DMS114 treated with DMSO at 0.1 percent for 48 hours (cell line): ENCODE measurements around the gene PXDC1.
"Not testable (repeated sequence)": the region's sequence is repeated elsewhere in the genome, so short reads cannot be mapped to it uniquely, and the experiment has no call there.

Experiments
- DNase-seq: peaks from one replicate; lab custom pipeline; 2025; ENCODE audit not compliant: unreplicated experiment; lab: John Stamatoyannopoulos, UW

PXDC1 gene

DNA sequence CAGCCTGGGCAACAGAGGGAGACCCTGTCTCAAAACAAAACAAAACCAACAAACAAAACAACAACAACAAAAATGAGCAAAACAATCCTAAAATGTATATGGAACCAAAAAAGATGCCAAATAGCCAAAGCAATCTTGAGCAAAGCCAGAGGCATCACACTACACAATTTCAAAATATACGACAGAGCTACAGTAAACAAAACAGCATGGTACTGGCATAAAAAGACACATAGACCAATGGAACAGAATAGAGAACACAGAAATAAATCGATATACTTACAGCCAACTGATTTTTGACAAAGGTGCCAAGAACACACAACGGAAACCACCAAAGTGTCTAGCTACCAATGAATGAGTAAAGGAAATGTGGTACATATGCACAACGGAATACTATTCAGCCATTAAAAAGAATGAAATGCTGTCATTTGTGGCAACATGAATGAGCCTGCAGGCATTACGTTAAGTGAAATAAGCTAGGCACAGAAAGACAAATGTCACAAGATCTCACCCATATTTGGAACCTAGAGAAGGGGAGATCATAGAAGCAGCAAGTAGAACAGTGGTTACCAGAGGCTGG is 16.4 kb downstream of the PXDC1 start:
- DNase-seq: no peak

DNA sequence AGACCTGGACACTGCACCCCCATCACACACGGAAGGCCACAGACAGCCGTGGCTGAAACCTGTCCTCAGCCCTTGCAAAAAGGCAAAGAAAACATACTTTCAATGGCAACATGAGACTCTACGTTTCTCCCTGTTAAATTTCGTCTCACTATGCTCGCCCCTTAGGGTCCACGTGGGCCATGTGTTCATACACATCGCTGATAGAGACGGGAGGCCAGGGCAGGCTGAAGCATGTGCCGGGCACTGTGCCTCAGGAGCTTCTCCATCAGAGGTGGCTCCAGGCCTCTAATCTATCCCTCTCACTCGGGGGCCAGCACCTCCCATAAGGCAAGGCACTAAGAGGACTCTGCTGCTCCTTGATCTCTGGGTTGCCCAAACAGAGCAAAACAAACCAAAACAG is 17.5 kb downstream of the PXDC1 start:
- no peak for DNase-seq

DNA sequence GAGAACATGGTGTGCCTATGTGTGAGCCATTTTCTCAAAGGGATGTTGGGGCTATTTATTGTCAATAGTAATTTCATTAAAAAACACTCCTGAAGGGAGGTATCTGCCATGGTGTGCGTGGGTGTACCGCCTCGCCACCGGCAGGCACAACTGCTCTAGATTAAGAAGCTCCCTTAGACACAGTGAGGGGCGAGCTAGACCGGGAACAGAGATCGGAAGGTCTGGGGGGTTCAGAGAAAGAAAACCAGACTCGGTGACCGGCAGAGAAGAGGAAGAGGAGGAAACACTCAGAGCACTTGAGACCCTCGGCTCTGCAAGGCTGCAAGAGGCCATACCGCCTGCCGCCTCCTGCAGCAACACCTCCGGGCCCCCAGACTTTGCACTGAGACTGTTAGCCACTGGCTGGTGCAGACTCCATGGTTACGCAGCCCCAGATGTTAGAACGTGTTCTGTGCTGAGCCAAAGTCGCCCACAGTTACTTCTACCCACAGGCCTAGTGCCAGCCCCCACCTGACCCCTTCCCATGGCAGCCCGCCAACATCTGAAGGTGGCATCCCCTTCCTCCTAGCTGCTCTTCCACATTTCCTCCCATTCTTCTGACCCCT is 18.1 kb downstream of the PXDC1 start:
- no peak for DNase-seq

DNA sequence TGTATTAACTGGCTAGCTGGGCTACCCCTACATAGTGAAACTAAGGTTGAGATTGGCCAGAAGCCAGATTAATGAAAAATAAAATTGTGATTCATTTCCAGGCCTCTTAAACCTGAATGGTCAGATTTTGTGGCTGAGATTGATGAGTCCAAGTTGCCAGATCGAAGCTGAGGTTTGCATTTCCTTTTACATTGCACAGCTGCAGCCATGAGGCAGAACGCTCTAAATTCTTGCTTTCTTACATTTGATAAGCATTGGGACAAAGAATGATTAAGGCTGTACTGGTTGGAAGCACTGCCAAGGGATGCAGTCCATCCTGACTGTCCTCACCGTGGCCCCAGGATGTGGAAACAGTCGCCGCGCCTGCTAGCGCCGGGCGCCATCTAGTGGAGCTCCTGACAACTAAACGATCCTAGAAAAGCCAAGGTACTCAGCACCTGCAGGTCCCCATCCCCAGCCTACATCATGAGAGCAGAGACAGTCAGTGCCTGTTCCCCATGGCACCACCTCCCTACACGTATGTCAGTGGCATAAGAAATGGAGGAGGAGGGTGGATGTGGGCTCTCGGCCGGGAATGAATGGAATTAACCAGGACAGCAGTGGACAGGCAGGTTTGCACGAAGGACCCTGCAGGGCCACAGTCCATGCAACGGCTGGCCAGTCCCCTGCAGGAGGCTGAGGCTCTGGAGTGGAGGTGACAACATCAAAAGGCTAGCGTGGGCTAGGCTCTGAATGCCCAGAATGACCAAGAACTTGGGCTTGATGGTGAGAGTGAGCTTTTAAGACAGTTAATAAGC is 19.0 kb downstream of the PXDC1 start:
- peak; percentile 67 for DNase-seq

DNA sequence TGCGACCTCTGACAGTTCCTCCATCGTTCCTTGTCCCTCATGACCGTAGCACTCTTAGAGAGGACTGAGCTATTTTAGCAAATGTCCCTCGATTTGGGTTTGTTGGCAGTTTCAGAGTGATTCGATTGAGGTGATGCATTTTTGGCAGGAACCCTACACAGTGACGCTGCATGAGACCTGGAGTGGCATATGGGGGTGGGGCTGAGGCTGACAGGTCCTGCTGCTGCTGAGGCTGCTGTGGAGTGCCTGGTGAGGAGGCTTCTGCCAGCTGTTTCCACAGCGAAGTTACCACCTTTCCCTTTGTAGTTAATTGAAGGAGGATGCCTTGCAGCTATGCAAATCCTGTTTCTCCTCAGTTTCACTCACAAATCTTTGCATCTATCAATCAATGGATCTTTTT is 19.8 kb downstream of the PXDC1 start:
- no peak for DNase-seq

DNA sequence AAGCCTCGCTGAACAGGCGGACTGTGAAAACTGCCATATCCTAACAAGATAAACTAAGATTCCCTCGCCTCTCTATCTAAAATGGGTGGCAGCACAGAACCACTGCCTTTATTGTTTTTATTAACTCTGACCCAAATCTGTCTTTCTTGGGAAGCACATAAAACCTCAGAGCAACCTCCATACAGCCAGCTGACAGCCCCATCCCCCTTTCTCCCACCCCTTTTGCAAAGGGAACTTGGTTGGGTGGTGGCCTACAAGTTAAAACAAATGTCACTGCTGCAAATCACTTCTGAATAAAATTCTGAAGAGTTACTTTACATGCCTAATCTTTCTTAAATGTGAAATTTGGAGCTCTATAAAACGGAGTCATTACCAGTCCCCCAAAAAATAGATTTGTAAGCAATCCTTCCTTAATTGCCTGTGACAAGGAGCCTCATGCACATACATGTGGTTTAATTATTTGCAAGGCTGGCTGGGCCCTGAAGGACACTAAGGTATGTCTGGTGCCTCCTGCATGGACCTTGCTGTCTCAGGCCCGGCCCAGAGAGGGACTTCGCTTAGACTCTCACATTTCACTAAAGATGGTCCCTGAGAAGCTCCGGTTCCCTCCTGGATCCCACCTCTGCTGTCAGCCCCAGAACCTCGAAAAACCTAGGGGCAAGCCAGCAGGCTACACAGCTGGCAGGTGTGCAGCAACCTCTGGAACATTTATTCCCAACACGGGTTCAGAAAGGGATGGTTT is 21.7 kb downstream of the PXDC1 start:
- DNase-seq: no peak

DNA sequence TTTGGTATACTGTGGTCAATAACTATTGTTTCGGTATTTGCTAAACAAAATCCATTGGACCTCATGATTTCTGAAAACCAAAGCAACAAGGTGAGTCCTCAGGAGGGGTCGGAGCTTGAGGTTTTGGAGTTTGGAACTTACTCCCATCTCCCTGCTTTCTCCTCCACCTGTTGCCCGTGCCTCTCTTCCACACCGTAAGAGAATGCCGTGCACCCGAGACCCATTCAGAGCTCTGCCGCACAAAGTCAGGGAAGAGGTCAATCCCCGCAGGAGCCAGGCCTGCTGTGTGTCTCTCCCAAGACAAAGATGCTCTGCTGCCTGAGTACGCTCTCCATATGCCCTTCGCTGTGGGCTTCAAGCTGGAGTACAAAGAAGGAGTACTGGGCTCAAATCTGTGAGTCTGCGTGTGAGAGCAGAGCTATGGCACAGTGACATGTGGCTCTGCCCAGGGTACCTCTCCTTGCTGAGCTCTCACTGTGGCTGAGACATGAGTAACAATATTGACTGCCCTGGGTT is 23.9 kb downstream of the PXDC1 start:
- no peak for DNase-seq

DNA sequence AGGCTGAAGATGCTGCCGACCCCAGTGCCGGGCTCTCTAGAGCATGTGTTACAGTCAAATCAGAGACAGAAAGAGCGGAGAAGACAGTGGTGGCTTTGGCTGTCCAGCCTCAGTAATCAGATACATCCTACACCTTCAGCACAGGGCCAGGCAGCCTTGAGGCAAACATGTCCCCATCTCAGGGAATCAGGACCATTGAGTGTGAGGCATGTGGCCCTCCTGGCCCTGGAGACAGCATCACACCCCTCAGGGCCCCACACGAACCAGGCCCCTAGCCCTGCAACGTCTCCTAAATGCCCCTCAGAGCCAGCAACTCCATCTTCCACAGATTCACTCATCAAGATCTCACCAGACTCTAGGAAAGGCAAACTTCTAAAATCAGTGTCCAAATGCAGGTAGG is 24.5 kb downstream of the PXDC1 start:
- no peak for DNase-seq

DNA sequence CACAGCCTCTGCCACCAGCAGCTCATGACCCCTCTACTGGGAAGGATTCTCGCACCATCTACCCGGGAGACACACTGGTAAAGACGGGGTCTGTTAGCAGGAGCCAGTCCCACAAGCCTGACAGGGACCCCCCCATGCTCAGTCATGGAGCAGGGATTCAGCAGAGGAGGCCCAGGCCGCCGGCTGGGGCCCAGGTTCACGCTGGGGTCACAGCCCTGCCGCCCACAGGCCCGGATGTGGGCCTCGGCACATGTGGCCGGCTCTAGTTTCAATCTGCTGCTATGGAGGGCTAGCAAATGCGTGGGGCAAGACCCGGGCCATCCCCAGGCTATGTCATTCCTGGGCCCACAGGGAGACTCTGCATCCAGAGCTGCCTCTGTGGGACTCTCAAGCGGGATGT is 25.1 kb downstream of the PXDC1 start:
- no peak for DNase-seq

DNA sequence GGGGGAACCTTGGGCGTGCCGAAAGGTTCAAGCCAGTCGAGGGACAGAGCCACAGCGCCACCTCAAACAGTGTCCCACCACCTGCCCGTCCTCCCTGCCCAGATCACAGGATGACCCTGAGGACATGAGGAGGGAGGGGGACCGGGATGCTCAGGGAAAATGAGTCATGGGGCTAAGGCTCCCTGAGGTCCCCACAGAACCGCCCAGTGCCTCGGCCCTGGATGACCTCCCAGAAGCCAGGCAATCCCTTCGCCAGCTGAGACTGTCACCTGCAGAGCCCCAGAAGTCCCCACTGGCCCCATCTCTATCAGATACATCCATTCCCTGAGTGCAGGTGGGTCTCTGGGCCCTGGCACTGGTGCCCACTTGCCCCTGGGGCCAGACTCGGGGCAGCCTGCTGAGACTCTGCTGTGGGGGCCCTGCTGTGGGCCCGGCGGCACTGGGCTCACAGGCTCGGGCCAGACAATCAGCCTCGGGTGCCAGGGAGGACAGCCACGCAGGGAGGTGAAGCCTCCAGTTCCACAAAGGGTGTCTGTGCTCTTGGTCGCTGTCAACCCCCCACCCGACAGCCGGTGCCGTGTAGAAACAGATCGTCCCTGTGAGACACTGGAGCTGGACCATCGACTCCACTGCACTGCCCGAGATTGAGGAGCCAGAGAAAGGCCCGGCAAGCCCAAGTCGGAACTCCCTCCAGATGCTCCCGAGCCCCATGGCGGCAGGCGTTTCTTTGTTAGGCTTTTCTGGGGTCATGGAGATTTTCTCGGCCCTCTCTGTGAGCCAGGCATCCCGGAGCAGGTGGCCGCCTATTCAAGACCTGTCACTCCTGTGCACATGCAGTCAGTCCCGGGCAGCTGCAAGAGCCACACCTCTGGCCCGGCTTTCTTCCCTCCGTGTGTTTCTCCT is 26.1 kb downstream of the PXDC1 start:
- no peak for DNase-seq

DNA sequence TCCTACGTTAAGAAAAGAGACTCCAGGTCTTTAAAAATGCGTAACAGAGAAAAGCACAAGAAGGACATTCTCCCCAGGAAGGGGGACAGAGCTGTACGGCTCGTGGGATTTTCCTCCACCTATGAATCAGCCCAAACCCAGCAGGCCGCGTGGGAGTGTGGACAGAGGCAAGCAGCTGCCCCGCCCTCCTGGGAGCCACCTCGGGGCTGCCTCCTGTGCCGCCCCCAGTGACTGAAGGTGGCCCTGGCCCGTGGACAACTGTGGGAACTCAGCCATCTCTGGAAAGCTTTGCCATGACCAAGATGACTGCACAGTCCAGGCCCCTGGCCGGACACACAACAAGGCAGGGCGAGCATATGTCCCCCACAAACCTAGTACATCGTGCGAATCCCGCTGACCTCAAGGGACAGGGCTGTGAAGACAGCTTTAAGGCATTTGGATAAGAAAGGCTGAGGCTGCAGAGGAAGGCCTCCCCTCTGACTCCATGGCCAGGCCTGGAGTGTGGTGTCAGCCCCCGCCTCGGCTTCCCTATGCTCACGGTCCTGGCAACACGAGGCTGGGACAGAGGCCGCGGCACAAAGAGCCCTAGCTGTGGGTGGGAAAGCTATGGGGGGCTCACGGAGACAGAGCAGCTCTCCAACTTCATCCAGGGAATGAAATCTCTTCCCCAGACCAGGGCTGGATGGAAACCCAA is 26.9 kb downstream of the PXDC1 start:
- DNase-seq: no peak

DNA sequence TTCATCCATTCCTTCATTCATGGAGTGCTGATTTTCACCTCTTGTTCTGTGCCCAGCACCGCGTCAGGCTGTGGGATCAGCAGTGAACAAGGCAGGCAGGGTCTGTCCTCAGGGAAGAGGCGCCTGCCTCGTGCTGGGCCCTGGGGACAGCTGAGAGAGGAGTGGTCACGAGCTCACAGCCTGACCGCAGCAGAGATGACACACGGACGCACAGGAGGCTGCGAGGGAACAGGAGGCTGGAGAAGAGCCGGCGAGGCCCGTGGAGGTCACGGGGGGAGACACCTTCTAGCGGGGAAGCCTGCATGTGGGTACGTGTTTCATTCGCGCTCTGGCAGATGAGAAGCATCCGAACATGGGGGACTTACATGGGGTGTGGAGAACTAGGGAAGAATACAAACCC is 27.5 kb downstream of the PXDC1 start:
- DNase-seq: no peak

DNA sequence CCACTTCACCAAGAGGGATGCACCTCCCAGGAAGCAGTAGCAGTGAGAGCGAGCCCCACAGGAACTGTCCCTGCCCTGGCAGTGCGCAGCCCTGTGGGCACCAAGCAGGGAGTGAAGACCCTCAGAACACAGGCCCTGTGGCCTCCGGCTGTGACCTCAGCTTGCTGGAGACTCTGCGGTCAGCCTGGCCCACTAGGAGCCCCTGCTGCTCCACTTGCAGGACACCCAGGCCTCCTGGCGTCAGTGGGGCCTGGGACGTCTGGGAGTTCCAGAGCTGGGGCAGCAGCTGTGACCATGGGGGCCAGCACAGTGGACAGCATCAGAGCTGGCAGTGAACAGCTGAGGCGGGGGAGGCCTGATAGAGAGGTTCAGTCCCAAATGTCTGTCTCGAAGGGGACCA is 28.3 kb downstream of the PXDC1 start:
- no peak for DNase-seq

DNA sequence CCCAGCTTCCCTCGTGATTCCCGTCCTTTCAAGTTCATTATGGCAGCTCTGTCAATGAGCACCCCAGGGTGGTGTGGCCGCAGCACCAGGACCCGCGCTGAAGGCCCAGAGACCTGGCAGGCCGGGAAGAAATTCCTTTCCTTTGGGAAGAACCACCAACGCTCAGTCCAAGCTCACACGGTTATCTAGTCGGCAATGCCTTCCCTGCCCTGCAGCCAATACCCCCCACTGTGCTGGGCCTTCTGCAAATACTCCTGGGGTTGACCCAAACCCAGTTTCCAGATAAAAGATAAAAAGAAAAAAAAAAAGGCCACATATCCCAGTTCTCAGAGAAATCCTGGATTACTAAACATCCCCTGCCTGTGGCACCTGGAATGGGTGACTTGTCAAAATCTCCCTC is 28.7 kb downstream of the PXDC1 start:
- no peak for DNase-seq

DNA sequence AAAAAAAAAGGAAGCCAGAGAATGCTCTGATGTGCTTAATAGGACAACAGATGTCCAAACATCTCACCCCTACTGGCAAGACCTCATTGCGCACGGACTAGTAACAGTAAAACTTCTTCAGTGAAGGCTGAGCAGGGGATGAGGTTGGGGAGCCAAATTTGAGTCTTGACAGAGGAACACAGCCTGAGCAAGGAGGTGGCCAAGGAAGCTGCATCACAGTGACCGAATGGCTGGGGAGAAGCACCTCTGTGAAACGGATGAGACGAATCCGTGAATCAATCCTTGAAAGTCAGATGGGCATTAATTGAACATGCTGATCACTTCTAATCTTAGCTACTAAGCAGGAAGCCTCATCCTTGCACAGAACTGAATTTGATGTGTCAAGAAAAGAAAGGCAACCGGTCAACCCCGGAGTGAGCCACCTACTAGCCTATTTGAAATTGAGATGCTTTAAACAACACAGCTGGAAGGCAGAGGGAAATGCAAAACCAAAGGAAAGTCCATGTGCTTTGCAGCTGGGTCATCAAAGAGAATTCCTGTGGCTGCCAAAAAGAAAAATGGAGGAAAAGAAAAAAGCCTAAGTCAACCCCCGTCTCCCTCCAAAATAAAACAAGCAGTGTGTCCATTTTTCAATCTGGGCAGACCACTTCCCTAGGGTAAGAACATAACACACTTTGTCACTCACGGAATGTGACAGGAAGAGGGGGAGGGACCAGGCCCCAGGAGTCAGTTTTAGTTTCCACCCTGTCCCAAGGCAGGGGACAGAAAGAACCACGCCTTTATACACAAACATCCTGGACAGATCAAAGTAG is 29.5 kb downstream of the PXDC1 start:
- no peak for DNase-seq

DNA sequence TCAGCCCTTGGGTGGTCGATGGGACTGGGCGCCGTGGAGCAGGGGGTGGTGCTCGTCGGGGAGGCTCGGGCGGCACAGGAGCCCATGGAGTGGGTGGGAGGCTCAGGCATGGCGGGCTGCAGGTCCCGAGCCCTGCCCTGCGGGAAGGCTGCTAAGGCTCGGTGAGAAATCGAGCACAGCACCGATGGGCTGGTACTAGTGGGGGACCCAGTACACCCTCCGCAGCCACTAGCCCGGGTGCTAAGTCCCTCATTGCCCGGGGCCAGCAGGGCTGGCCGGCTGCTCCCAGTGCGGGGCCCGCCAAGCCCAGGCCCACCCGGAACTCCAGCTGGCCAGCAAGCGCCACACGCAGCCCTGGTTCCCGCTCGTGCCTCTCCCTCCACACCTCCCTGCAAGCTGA is 30.7 kb downstream of the PXDC1 start:
- DNase-seq: not testable (repeated sequence)

DNA sequence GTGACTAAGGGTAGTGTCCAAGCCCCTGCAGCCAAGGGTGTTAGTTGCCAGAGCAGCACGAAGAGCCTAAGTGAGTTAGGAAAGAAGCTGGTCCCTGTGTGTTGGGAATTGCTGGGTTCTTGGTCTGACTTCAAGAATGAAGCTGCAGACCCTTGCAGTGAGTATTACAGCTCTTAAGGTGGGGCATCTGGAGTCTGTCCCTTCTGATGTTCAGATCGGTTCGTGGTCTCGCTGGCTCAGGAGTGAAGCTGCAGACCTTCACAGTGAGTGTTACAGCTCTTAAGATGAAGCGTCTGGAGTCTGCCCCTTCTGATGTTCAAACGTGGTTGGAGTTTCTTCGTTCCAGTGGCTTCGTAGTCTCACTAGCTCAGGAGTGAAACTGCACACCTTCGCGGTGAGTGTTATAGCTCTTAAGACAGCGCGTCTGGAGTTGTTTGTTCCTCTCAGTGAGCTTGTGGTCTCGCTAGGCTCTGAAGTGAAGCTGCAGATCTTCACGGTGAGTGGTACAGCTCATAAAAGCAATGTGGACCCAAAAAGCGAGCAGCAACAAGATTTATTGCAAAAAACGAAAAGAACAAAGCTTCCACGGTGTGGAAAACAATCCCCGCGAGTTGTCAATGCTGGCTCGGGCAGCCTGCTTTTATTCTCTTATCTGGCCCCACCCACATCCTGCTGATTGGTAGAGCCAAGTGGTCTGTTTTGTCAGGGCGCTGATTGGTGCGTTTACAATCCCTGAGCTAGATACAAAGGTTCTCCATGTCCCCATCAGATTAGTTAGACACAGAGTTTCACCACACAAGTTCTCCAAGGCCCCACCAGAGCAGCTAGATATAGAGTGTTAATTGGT is 31.8 kb downstream of the PXDC1 start:
- DNase-seq: no peak

DNA sequence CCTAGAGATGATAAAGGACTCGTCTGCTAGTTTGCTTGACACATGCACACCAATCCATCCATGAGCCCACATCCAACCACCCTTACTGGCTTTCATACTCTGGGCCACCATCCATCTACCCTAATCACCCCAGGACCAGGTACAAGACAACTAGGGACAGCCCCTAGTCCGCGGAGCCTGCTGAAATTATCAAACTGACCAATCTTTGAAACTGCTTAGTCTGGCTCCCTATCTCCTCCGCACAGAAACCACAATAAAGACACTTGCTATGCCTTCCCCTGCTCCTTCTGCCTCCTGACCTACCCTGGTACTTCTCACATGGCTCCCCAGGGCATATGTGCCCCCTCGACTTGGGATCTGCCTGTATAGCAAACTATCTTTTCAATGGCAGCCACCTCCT is 33.1 kb downstream of the PXDC1 start:
- no peak for DNase-seq
